ENCODE data around the gene ZCCHC7.

GRCh38 chr9:37335238-37335637, 214.9 kb downstream of the ZCCHC7 start:
- TF ChIP-seq POLR2AphosphoS5 (IDR thresholded peaks at IDR 0.05; ENCODE audit: low read depth, low read length): no peak
- TF ChIP-seq TAF1 (IDR thresholded peaks at IDR 0.05; ENCODE audit: borderline replicate concordance, insufficient read depth, low read length): no peak

Data from PFSK-1 (cell line).